Measurements from ENCODE around the gene RNF223.
A peak's percentile ranks its signal among the peaks of the same experiment; 100 is the strongest.

The RNF223 gene

DNA sequence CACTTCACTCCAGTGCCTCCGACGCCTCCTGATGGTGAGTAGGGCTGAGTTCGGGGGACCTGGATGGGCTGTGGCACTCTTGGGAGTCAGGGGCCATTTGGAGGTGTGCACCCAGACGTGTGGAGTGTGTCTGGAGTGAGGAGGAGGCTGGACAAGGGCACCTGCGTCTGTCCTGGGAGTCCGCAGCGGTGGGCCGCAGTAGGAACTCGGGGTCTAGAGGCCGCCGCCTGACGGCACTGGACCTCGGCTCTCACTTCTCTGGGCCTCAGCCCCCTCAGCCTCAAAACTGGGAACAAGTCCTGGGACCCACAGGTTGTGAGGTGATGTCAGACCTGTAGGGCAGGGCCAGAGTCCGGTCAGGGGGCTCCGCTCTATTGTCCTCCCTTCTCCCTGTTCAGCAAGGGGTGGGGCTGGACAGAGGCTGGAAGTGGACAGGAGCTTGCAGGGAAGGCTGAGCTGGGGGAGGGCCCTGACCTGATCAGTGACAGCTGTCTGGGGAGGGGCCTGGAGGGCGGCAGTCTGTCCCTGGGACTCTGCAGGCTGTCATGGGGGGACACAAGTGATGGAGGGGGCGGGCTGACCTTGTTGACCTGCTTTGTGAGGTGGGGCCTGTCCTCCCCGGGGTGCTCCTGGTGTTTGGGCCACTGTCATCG lies 38.7 kb downstream of the RNF223 start:
- Histone ChIP-seq H3K9me3 (replicated peaks in 1 of 2; ENCODE audit: control insufficient read depth in 2 of 2, insufficient read depth in 1 of 2, low read depth in 1 of 2, low read length in 2 of 2) (peaks cover 0 to 1% of the 10 kb centered on the region in 2 donors), H3K23ac (ENCODE audit: low read depth, low read length, poor library complexity) (no peak overlapping the region), H3K27me3 (ENCODE audit: control insufficient read depth in 3 of 3, insufficient read depth in 3 of 3, low read depth in 1 of 3, low read length in 3 of 3) (peaks cover 0 to 5% (median 0%) of the 10 kb centered on the region in 3 experiments), H3K9ac (ENCODE audit: low read depth, low read length, poor library complexity) (peak overlapping the region; percentile 30), H4K91ac (ENCODE audit: low read depth, low read length, poor library complexity) (no peak overlapping the region), H2BK5ac (ENCODE audit: low read length) (no peak overlapping the region), H3K14ac (ENCODE audit: low read length) (peak overlapping the region; percentile 84), H2AK5ac (ENCODE audit: low read depth, low read length) (peak overlapping the region; percentile 60), H3K4me2 (ENCODE audit: insufficient read depth, low read length, poor library complexity, severe bottlenecking) (no peak overlapping the region), H3K79me1 (ENCODE audit: low read depth, low read length) (peaks cover 24% of the 10 kb centered on the region), H2BK120ac (ENCODE audit: low read depth, low read length) (no peak overlapping the region), H3K4me1 (ENCODE audit: control insufficient read depth in 2 of 2, insufficient read depth in 1 of 2, low read depth in 1 of 2, low read length in 2 of 2) (peaks cover 22 to 49% of the 10 kb centered on the region in 2 donors), H4K8ac (ENCODE audit: low read depth, low read length) (no peak overlapping the region), H3K27ac (replicated peaks; ENCODE audit: low read length) (no peak overlapping the region), H3K18ac (ENCODE audit: low read length) (no peak overlapping the region), H2BK12ac (ENCODE audit: low read length) (no peak overlapping the region), H2BK15ac (ENCODE audit: low read length) (no peak overlapping the region), H3K4ac (ENCODE audit: low read length) (no peak overlapping the region), H3K4me3 (ENCODE audit: low read length in 2 of 2) (no peak overlapping the region), H2AFZ (ENCODE audit: low read length) (no peak overlapping the region), H3K36me3 (replicated peaks in 1 of 2; ENCODE audit: control insufficient read depth in 2 of 2, insufficient read depth in 2 of 2, low read length in 2 of 2) (peaks cover 25 to 38% of the 10 kb centered on the region in 2 donors)
- no CpG with 5 or more reads among the region's 19 CpGs for WGBS, 2 donors (ENCODE audit: extremely low coverage in 2 of 2, insufficient read length in 2 of 2, insufficient replicate concordance in 1 of 2)
- DNase-seq (ENCODE audit: low spot score), result no peak

DNA sequence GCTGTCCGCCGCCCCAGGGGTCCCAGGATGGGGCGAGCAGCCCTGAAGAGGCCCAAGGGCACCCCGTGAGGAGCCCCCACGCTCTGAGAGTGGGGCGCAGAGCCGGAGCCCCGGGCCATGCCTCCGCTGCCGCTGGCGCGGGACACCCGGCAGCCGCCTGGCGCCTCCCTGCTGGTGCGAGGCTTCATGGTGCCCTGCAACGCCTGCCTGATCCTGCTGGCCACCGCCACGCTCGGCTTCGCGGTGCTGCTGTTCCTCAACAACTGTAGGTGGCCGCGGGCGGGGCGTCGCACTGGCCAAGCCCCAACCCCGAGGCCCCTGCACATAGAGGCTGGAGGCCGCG lies 39.7 kb downstream of the RNF223 start:
- Histone ChIP-seq H4K91ac (ENCODE audit: low read depth, low read length, poor library complexity) (no peak overlapping the region), H2AFZ (ENCODE audit: low read length) (no peak overlapping the region), H2BK15ac (ENCODE audit: low read length) (peak overlapping the region; percentile 89), H3K27ac (replicated peaks; ENCODE audit: low read length) (no peak overlapping the region), H3K4me3 (ENCODE audit: low read length in 2 of 2) (peak overlapping the region in 1 of 2 donors; percentile 38), H2BK12ac (ENCODE audit: low read length) (no peak overlapping the region), H3K4me1 (ENCODE audit: control insufficient read depth in 2 of 2, insufficient read depth in 1 of 2, low read depth in 1 of 2, low read length in 2 of 2) (peaks cover 22 to 45% of the 10 kb centered on the region in 2 donors), H3K4me2 (ENCODE audit: insufficient read depth, low read length, poor library complexity, severe bottlenecking) (peak overlapping the region; percentile 77), H2AK5ac (ENCODE audit: low read depth, low read length) (peak overlapping the region; percentile 88), H2BK120ac (ENCODE audit: low read depth, low read length) (no peak overlapping the region), H3K27me3 (ENCODE audit: control insufficient read depth in 3 of 3, insufficient read depth in 3 of 3, low read depth in 1 of 3, low read length in 3 of 3) (peaks cover 0 to 5% (median 0%) of the 10 kb centered on the region in 3 experiments), H3K9me3 (replicated peaks in 1 of 2; ENCODE audit: control insufficient read depth in 2 of 2, insufficient read depth in 1 of 2, low read depth in 1 of 2, low read length in 2 of 2) (peaks cover 0 to 1% of the 10 kb centered on the region in 2 donors), H3K79me1 (ENCODE audit: low read depth, low read length) (peaks cover 22% of the 10 kb centered on the region), H3K4ac (ENCODE audit: low read length) (no peak overlapping the region), H3K18ac (ENCODE audit: low read length) (peak overlapping the region; percentile 96), H3K36me3 (replicated peaks in 1 of 2; ENCODE audit: control insufficient read depth in 2 of 2, insufficient read depth in 2 of 2, low read length in 2 of 2) (peaks cover 25 to 38% of the 10 kb centered on the region in 2 donors), H3K9ac (ENCODE audit: low read depth, low read length, poor library complexity) (peak overlapping the region; percentile 72), H2BK5ac (ENCODE audit: low read length) (no peak overlapping the region), H3K23ac (ENCODE audit: low read depth, low read length, poor library complexity) (peak overlapping the region; percentile 65), H4K8ac (ENCODE audit: low read depth, low read length) (no peak overlapping the region), H3K14ac (ENCODE audit: low read length) (no peak overlapping the region)
- no peak for DNase-seq (ENCODE audit: low spot score)
- WGBS, 2 donors (ENCODE audit: extremely low coverage in 2 of 2, insufficient read length in 2 of 2, insufficient replicate concordance in 1 of 2), result no CpG with 5 or more reads among the region's 30 CpGs

DNA sequence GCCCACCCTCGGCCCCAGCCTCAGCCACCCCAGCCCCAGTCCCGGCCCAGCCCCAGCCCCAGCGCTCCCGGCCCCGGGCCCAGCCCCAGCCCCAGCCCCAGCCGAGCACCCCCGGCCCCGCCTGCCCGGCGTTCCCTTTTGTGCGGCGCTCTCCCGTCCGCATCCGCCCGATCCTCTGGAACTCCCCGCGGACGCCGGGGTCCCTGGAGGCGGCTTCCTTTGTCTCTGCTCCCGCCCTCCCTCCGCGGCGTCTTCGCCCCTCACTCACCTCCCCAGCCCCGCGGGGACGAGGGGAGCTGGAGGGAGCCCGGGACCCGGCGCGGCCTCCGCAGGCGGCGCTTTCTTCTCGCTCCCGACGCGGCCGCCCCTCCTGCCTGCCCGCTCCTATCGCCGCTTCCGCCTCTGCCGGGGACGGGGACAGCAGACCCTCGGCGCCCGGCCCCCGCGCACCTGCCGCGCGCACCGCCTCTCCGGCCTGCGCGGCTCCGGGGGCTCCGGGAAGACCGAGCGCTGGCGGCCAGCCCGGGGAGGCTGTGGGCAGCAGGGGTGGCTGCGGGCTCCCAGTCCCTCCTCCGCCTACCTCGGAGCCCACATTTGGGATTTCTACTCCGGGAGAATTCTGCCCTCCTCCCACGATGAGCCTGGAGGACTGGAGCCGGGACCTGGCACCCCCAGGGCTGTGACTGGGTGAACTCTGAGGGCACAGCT lies 40.2 kb downstream of the RNF223 start:
- peak overlapping the region; percentile 38 to 77 for H3K4me3 ChIP-seq (ENCODE audit: low read length in 2 of 2)
- no peak overlapping the region for H2BK12ac ChIP-seq (ENCODE audit: low read length)
- H2BK15ac ChIP-seq (ENCODE audit: low read length), result peak overlapping the region; percentile 89
- H3K18ac ChIP-seq (ENCODE audit: low read length), result peak overlapping the region; percentile 96
- peaks cover 25 to 38% of the 10 kb centered on the region in 2 donors for H3K36me3 ChIP-seq (replicated peaks in 1 of 2; ENCODE audit: control insufficient read depth in 2 of 2, insufficient read depth in 2 of 2, low read length in 2 of 2)
- H3K14ac ChIP-seq (ENCODE audit: low read length), result peak overlapping the region; percentile 56
- no CpG with 5 or more reads among the region's 71 CpGs for WGBS, 2 donors (ENCODE audit: extremely low coverage in 2 of 2, insufficient read length in 2 of 2, insufficient replicate concordance in 1 of 2)
- peak overlapping the region; percentile 88 for H2AK5ac ChIP-seq (ENCODE audit: low read depth, low read length)
- H3K4ac ChIP-seq (ENCODE audit: low read length), result no peak overlapping the region
- H2AFZ ChIP-seq (ENCODE audit: low read length), result peak overlapping the region; percentile 82
- peaks cover 25% of the 10 kb centered on the region for H3K79me1 ChIP-seq (ENCODE audit: low read depth, low read length)
- H4K91ac ChIP-seq (ENCODE audit: low read depth, low read length, poor library complexity), result no peak overlapping the region
- peaks cover 0 to 5% (median 0%) of the 10 kb centered on the region in 3 experiments for H3K27me3 ChIP-seq (ENCODE audit: control insufficient read depth in 3 of 3, insufficient read depth in 3 of 3, low read depth in 1 of 3, low read length in 3 of 3)
- no peak overlapping the region for H3K27ac ChIP-seq (replicated peaks; ENCODE audit: low read length)
- DNase-seq (ENCODE audit: low spot score), result no peak
- peaks cover 20 to 41% of the 10 kb centered on the region in 2 donors for H3K4me1 ChIP-seq (ENCODE audit: control insufficient read depth in 2 of 2, insufficient read depth in 1 of 2, low read depth in 1 of 2, low read length in 2 of 2)
- peak overlapping the region; percentile 84 for H3K9ac ChIP-seq (ENCODE audit: low read depth, low read length, poor library complexity)
- H3K9me3 ChIP-seq (replicated peaks in 1 of 2; ENCODE audit: control insufficient read depth in 2 of 2, insufficient read depth in 1 of 2, low read depth in 1 of 2, low read length in 2 of 2), result peaks cover 0 to 1% of the 10 kb centered on the region in 2 donors
- H2BK5ac ChIP-seq (ENCODE audit: low read length), result no peak overlapping the region
- peak overlapping the region; percentile 77 for H3K4me2 ChIP-seq (ENCODE audit: insufficient read depth, low read length, poor library complexity, severe bottlenecking)
- H4K8ac ChIP-seq (ENCODE audit: low read depth, low read length), result no peak overlapping the region
- H3K23ac ChIP-seq (ENCODE audit: low read depth, low read length, poor library complexity), result peak overlapping the region; percentile 73
- no peak overlapping the region for H2BK120ac ChIP-seq (ENCODE audit: low read depth, low read length)

DNA sequence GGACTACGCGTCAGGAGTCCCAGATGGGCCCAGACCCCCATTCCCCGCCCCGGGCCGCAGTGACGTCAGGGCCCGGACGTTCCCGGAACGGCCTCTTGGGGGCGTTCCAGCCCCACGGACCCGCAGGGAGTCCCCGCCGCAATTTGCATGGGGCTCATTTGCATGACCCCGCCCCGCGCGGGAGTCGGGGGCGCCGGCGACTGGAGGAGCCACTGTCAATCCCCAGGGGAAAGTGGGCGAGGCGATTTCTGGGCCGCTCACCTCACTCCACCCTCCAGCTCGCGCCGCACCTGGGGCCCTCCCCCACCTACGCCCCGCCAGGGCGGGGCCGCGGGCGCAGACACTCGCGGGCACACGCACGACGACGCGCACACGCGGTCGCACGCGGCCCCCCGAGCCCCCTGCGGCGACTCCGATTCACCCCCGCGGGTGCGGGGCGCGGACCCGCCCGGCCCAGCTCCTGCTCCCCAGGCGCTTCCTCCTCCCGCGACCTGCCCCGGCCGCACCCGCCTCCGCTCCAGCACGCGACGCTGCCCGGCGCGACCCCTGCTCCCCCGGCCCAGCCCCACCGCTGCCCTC lies 41.0 kb downstream of the RNF223 start:
- DNase-seq (ENCODE audit: low spot score), result peak; percentile 96
- peak overlapping the region; percentile 77 for H3K9ac ChIP-seq (ENCODE audit: low read depth, low read length, poor library complexity)
- WGBS, 2 donors (ENCODE audit: extremely low coverage in 2 of 2, insufficient read length in 2 of 2, insufficient replicate concordance in 1 of 2), result no CpG with 5 or more reads among the region's 73 CpGs

More for the DNA sequence above, 41.0 kb downstream of the RNF223 start:
- H3K9me3 ChIP-seq (replicated peaks in 1 of 2; ENCODE audit: control insufficient read depth in 2 of 2, insufficient read depth in 1 of 2, low read depth in 1 of 2, low read length in 2 of 2), result peaks cover 0 to 1% of the 10 kb centered on the region in 2 donors
- H2BK5ac ChIP-seq (ENCODE audit: low read length), result no peak overlapping the region
- H3K79me1 ChIP-seq (ENCODE audit: low read depth, low read length), result peaks cover 25% of the 10 kb centered on the region
- no peak overlapping the region for H3K27ac ChIP-seq (replicated peaks; ENCODE audit: low read length)
- peaks cover 23 to 34% of the 10 kb centered on the region in 2 donors for H3K36me3 ChIP-seq (replicated peaks in 1 of 2; ENCODE audit: control insufficient read depth in 2 of 2, insufficient read depth in 2 of 2, low read length in 2 of 2)
- no peak overlapping the region for H2BK12ac ChIP-seq (ENCODE audit: low read length)
- H4K8ac ChIP-seq (ENCODE audit: low read depth, low read length), result no peak overlapping the region
- H2AK5ac ChIP-seq (ENCODE audit: low read depth, low read length), result peak overlapping the region; percentile 99
- H2AFZ ChIP-seq (ENCODE audit: low read length), result peak overlapping the region; percentile 74
- H3K27me3 ChIP-seq (ENCODE audit: control insufficient read depth in 3 of 3, insufficient read depth in 3 of 3, low read depth in 1 of 3, low read length in 3 of 3), result peaks cover 0 to 5% (median 0%) of the 10 kb centered on the region in 3 experiments
- peak overlapping the region; percentile 41 to 80 for H3K4me3 ChIP-seq (ENCODE audit: low read length in 2 of 2)
- no peak overlapping the region for H3K4ac ChIP-seq (ENCODE audit: low read length)
- no peak overlapping the region for H2BK15ac ChIP-seq (ENCODE audit: low read length)
- H3K14ac ChIP-seq (ENCODE audit: low read length), result no peak overlapping the region
- H4K91ac ChIP-seq (ENCODE audit: low read depth, low read length, poor library complexity), result no peak overlapping the region
- peak overlapping the region; percentile 77 for H3K4me2 ChIP-seq (ENCODE audit: insufficient read depth, low read length, poor library complexity, severe bottlenecking)
- no peak overlapping the region for H2BK120ac ChIP-seq (ENCODE audit: low read depth, low read length)
- H3K18ac ChIP-seq (ENCODE audit: low read length), result peak overlapping the region; percentile 94
- peak overlapping the region; percentile 91 for H3K23ac ChIP-seq (ENCODE audit: low read depth, low read length, poor library complexity)
- H3K4me1 ChIP-seq (ENCODE audit: control insufficient read depth in 2 of 2, insufficient read depth in 1 of 2, low read depth in 1 of 2, low read length in 2 of 2), result peaks cover 20 to 36% of the 10 kb centered on the region in 2 donors

Measured in neuronal stem cell (in vitro differentiated cells).